Measurements from ENCODE around the gene OOSP1. TPM values are rescaled to one million over a fixed set of nuclear protein-coding genes. Genes with fewer than 3 reads are reported as not detected.
"Not testable (repeated sequence)": the region's sequence is repeated elsewhere in the genome, so short reads cannot be mapped to it uniquely, and the experiment has no call there.

The OOSP1 gene
- total RNA-seq, result not detected
- long read RNA-seq, result 0 reads

- intact Hi-C loops (cut with DNase I), result no loop called here
- DNase-seq (ENCODE audit: missing footprints), result no peak
These were observed at the start of gene OOSP1 for GRCh38 chr11:59938132-59938531. OOSP1 (plus strand) TSS chr11:59938432; CDS start chr11:59938455, 23 bp downstream.

GRCh38 chr11:59891781-59892181, 46.5 kb upstream of the OOSP1 start:
- intact Hi-C loops (cut with DNase I), result no loop called here
- ATAC-seq (no peak), DNase-seq (ENCODE audit: missing footprints) (no peak)

More at GRCh38 chr11:59938132-59938531, at the start of gene OOSP1:
- no peak for ATAC-seq

GRCh38 chr11:59894616-59895015, 43.6 kb upstream of the OOSP1 start:
- no peak for DNase-seq (ENCODE audit: missing footprints)
- intact Hi-C loops (cut with DNase I), result no loop called here
- ATAC-seq, result no peak

- intact Hi-C loops (cut with DNase I), result no loop called here
- ATAC-seq (no peak), DNase-seq (ENCODE audit: missing footprints) (no peak)
These were observed 40.2 kb upstream of the OOSP1 start for GRCh38 chr11:59898046-59898445.

- no peak for ATAC-seq
- intact Hi-C loops (cut with DNase I), result no loop called here
These were observed 39.6 kb upstream of the OOSP1 start for GRCh38 chr11:59898650-59899049.

GRCh38 chr11:59899532-59899931, 38.7 kb upstream of the OOSP1 start:
- intact Hi-C loops (cut with DNase I), result no loop called here
- DNase-seq (ENCODE audit: missing footprints), result no peak
- ATAC-seq, result no peak

More at GRCh38 chr11:59898650-59899049, 39.6 kb upstream of the OOSP1 start:
- no peak for DNase-seq (ENCODE audit: missing footprints)

GRCh38 chr11:59900366-59901126, 37.7 kb upstream of the OOSP1 start:
- intact Hi-C loops (cut with DNase I), result no loop called here
- DNase-seq (ENCODE audit: missing footprints) (no peak), ATAC-seq (no peak)

- intact Hi-C loops (cut with DNase I), result no loop called here
- peak; percentile 48 for ATAC-seq
- DNase-seq (ENCODE audit: missing footprints), result no peak
These were observed 36.9 kb upstream of the OOSP1 start for GRCh38 chr11:59901306-59901705.

- DNase-seq (ENCODE audit: missing footprints); ATAC-seq; intact Hi-C loops (cut with DNase I): not testable (repeated sequence)
These were observed 34.7 kb upstream of the OOSP1 start for GRCh38 chr11:59903569-59903968.

GRCh38 chr11:59918480-59918879, 19.8 kb upstream of the OOSP1 start:
- DNase-seq (ENCODE audit: missing footprints) (no peak), ATAC-seq (no peak)
- intact Hi-C loops (cut with DNase I), result loop anchor here (5.0 kb wide), 1 partner anchor 96 kb away; no protein-coding TSS in a partner anchor

- ATAC-seq (no peak), DNase-seq (ENCODE audit: missing footprints) (no peak)
- intact Hi-C loops (cut with DNase I), result loop anchor here (5.0 kb wide), 1 partner anchor 97 kb away; no protein-coding TSS in a partner anchor
These were observed 19.1 kb upstream of the OOSP1 start for GRCh38 chr11:59918987-59919589.

- intact Hi-C loops (cut with DNase I), result no loop called here
- DNase-seq (ENCODE audit: missing footprints) (no peak), ATAC-seq (no peak)
These were observed 14.4 kb upstream of the OOSP1 start for GRCh38 chr11:59923813-59924212.

GRCh38 chr11:59931688-59932087, 6.5 kb upstream of the OOSP1 start:
- ATAC-seq, result no peak
- intact Hi-C loops (cut with DNase I), result no loop called here
- DNase-seq (ENCODE audit: missing footprints), result no peak

- ATAC-seq, result no peak
- intact Hi-C loops (cut with DNase I), result no loop called here
These were observed 486 bp downstream of the OOSP1 start for GRCh38 chr11:59938718-59939117.

GRCh38 chr11:59939482-59939881, 1.2 kb downstream of the OOSP1 start:
- intact Hi-C loops (cut with DNase I), result no loop called here
- no peak for ATAC-seq
- no peak for DNase-seq (ENCODE audit: missing footprints)

More at GRCh38 chr11:59938718-59939117, 486 bp downstream of the OOSP1 start:
- no peak for DNase-seq (ENCODE audit: missing footprints)

- intact Hi-C loops (cut with DNase I), result no loop called here
- DNase-seq (ENCODE audit: missing footprints), result no peak
- ATAC-seq, result no peak
These were observed 2.9 kb downstream of the OOSP1 start for GRCh38 chr11:59941091-59941490.

GRCh38 chr11:59943997-59944714, 5.9 kb downstream of the OOSP1 start:
- ATAC-seq, result no peak
- intact Hi-C loops (cut with DNase I), result no loop called here

GRCh38 chr11:59944720-59945119, 6.5 kb downstream of the OOSP1 start:
- no peak for ATAC-seq
- intact Hi-C loops (cut with DNase I), result no loop called here
- no peak for DNase-seq (ENCODE audit: missing footprints)

More at GRCh38 chr11:59943997-59944714, 5.9 kb downstream of the OOSP1 start:
- DNase-seq (ENCODE audit: missing footprints), result no peak

GRCh38 chr11:59953463-59954218, 15.4 kb downstream of the OOSP1 start:
- ATAC-seq, result no peak
- intact Hi-C loops (cut with DNase I), result no loop called here
- no peak for DNase-seq (ENCODE audit: missing footprints)
